GM18867 (cell line): Measurements from ENCODE around the gene PRR36.
"Not testable (repeated sequence)": the region's sequence is repeated elsewhere in the genome, so short reads cannot be mapped to it uniquely, and the experiment has no call there.

ENCODE experiments used
- ATAC-seq: cut with Tn5 transposase; IDR thresholded peaks from one replicate; pipeline ENCODE4 v1.9.1; 2021; ENCODE audit warnings: mild to moderate bottlenecking, moderate library complexity; ENCODE audit not compliant: unreplicated experiment

Gene PRR36

GRCh38 chr19:7900401-7900870 is 26.2 kb upstream of the PRR36 start:
- ATAC-seq: no peak

GRCh38 chr19:7899751-7900378 is 25.7 kb upstream of the PRR36 start:
- ATAC-seq: no peak

GRCh38 chr19:7898967-7899366 is 24.8 kb upstream of the PRR36 start:
- no peak for ATAC-seq

GRCh38 chr19:7897292-7897691 is 23.1 kb upstream of the PRR36 start:
- ATAC-seq: no peak

- no peak for ATAC-seq
Observed at GRCh38 chr19:7895565-7895964, 21.4 kb upstream of the PRR36 start.

GRCh38 chr19:7894612-7895309 is 20.6 kb upstream of the PRR36 start:
- no peak for ATAC-seq

- ATAC-seq: not testable (repeated sequence)
Observed at GRCh38 chr19:7893362-7894101, 19.3 kb upstream of the PRR36 start.

- ATAC-seq: no peak
Observed at GRCh38 chr19:7888826-7889217, 14.6 kb upstream of the PRR36 start.

- ATAC-seq: no peak
Observed at GRCh38 chr19:7888145-7888825, 14.1 kb upstream of the PRR36 start, which contains the start of gene LRRC8E. TSS of gene LRRC8E (plus strand) at chr19:7888510. CDS start at chr19:7895604, 7,094 bp downstream.

- ATAC-seq: no peak
Observed at GRCh38 chr19:7887408-7888144, 13.4 kb upstream of the PRR36 start.

- no peak for ATAC-seq
Observed at GRCh38 chr19:7885818-7886217, 11.6 kb upstream of the PRR36 start.

GRCh38 chr19:7883796-7884570 is 9.8 kb upstream of the PRR36 start:
- ATAC-seq: no peak

GRCh38 chr19:7883105-7883504 is 8.9 kb upstream of the PRR36 start:
- ATAC-seq: no peak

GRCh38 chr19:7881910-7882309 is 7.7 kb upstream of the PRR36 start:
- no peak for ATAC-seq

GRCh38 chr19:7879836-7880235 is 5.6 kb upstream of the PRR36 start:
- ATAC-seq: no peak

GRCh38 chr19:7879111-7879807 is 5.1 kb upstream of the PRR36 start:
- no peak for ATAC-seq

GRCh38 chr19:7877249-7877836 is 3.2 kb upstream of the PRR36 start:
- ATAC-seq: no peak

GRCh38 chr19:7874897-7875273 is 695 bp upstream of the PRR36 start:
- ATAC-seq: no peak
